Hepatic stellate cell (primary cell): Measurements from ENCODE around the gene SLC2A4.

Experiments used
- DNase-seq: peaks from one replicate; pipeline ENCODE4 v3.0.0; 2011; ENCODE audit warnings: low spot score

Gene SLC2A4

GRCh38 chr17:7279448-7279847, 2.1 kb upstream of the SLC2A4 start:
- DNase-seq, result no peak

GRCh38 chr17:7280519-7281073, 922 bp upstream of the SLC2A4 start:
- DNase-seq, result peak; percentile 89

- DNase-seq, result peak; percentile 9
These were observed 634 bp downstream of the SLC2A4 start for GRCh38 chr17:7281953-7282751.

GRCh38 chr17:7282752-7283321, 1.3 kb downstream of the SLC2A4 start:
- no peak for DNase-seq

GRCh38 chr17:7283471-7284216, 2.1 kb downstream of the SLC2A4 start:
- DNase-seq, result no peak

- peak; percentile 1 for DNase-seq
These were observed 3.4 kb downstream of the SLC2A4 start for GRCh38 chr17:7284911-7285310.

- peak; percentile 0 for DNase-seq
These were observed 4.2 kb downstream of the SLC2A4 start for GRCh38 chr17:7285679-7286078.

GRCh38 chr17:7289256-7290032, 7.9 kb downstream of the SLC2A4 start:
- DNase-seq, result peak; percentile 3

- DNase-seq, result no peak
These were observed 8.6 kb downstream of the SLC2A4 start for GRCh38 chr17:7290166-7290565.

- peak; percentile 10 for DNase-seq
These were observed 9.2 kb downstream of the SLC2A4 start for GRCh38 chr17:7290685-7291084.

- DNase-seq, result peak; percentile 1
These were observed 10.7 kb downstream of the SLC2A4 start for GRCh38 chr17:7292194-7292593.

GRCh38 chr17:7292729-7293128, 11.2 kb downstream of the SLC2A4 start:
- no peak for DNase-seq

- no peak for DNase-seq
These were observed 11.6 kb downstream of the SLC2A4 start for GRCh38 chr17:7293159-7293558.

- no peak for DNase-seq
These were observed 12.5 kb downstream of the SLC2A4 start for GRCh38 chr17:7293816-7294613.

GRCh38 chr17:7294614-7295153, 13.2 kb downstream of the SLC2A4 start, which contains the start of gene YBX2:
Gene YBX2, minus strand, starts transcription at chr17:7294639. Its CDS starts 139 bp downstream, at chr17:7294500.
- peak; percentile 64 for DNase-seq

GRCh38 chr17:7295230-7296180, 14.0 kb downstream of the SLC2A4 start:
- DNase-seq, result no peak

GRCh38 chr17:7296189-7296861, 14.8 kb downstream of the SLC2A4 start:
- DNase-seq, result peak; percentile 89

GRCh38 chr17:7304179-7304578, 22.7 kb downstream of the SLC2A4 start:
- DNase-seq, result no peak
